Trophoblast cell (in vitro differentiated cells and primary cell): ENCODE measurements around the gene KCNT2.

ENCODE experiments used
- DNase-seq, 2 donors: peaks; one replicate each; pipeline ENCODE4 v3.0.0-alpha.2; 2016
- H2AFZ ChIP-seq: 2 replicates; pipeline ENCODE4 v1.6.1; 2013; ENCODE audit warnings: low read length, moderate library complexity, mild to moderate bottlenecking; ENCODE audit not compliant: insufficient read depth, poor library complexity
- H2AK5ac ChIP-seq: 2 replicates; pipeline ENCODE4 v1.6.1; 2013; ENCODE audit warnings: mild to moderate bottlenecking, low read length
- H2BK120ac ChIP-seq: 2 replicates; pipeline ENCODE4 v1.6.1; 2013; ENCODE audit warnings: low read length, mild to moderate bottlenecking, moderate library complexity; ENCODE audit not compliant: insufficient read depth, poor library complexity
- H2BK12ac ChIP-seq: 2 replicates; pipeline ENCODE4 v1.6.1; 2013; ENCODE audit warnings: mild to moderate bottlenecking, low read length, moderate library complexity
- H2BK5ac ChIP-seq: 2 replicates; pipeline ENCODE4 v1.6.1; 2013; ENCODE audit warnings: low read length, low read depth, moderate library complexity, mild to moderate bottlenecking; ENCODE audit not compliant: poor library complexity
- H3K14ac ChIP-seq: 2 replicates; pipeline ENCODE4 v1.6.1; 2013; ENCODE audit warnings: mild to moderate bottlenecking, low read length
- H3K18ac ChIP-seq: 2 replicates; pipeline ENCODE4 v1.6.1; 2013; ENCODE audit warnings: mild to moderate bottlenecking, low read length
- H3K23ac ChIP-seq: 2 replicates; pipeline ENCODE4 v1.6.1; 2013; ENCODE audit warnings: low read length
- H3K27ac ChIP-seq: 2 replicates; pipeline ENCODE4 v1.5.1; 2013; ENCODE audit warnings: low read depth, mild to moderate bottlenecking, inconsistent platforms, low read length, moderate library complexity
- H3K27me3 ChIP-seq: 2 replicates; pipeline ENCODE4 v1.6.1; 2013; ENCODE audit warnings: inconsistent platforms, mild to moderate bottlenecking, low read length, moderate library complexity; ENCODE audit not compliant: insufficient read depth
- H3K36me3 ChIP-seq, 2 experiments: 1 replicate in 1 of 2; 2 replicates in 1 of 2; pipeline ENCODE4 v1.6.1; 2013; ENCODE audit warnings: low read length in 2 of 2, mild to moderate bottlenecking in 2 of 2, moderate library complexity in 1 of 2; ENCODE audit not compliant: insufficient read depth in 2 of 2, control insufficient read depth in 1 of 2
- H3K4ac ChIP-seq: 2 replicates; pipeline ENCODE4 v1.6.1; 2013; ENCODE audit warnings: low read depth, mild to moderate bottlenecking, low read length, moderate library complexity
- H3K4me1 ChIP-seq, 2 experiments: 1 replicate in 1 of 2; 2 replicates in 1 of 2; pipeline ENCODE4 v1.6.1; 2013; ENCODE audit warnings: low read length in 2 of 2, mild to moderate bottlenecking in 2 of 2, moderate library complexity in 1 of 2; ENCODE audit not compliant: insufficient read depth in 2 of 2, control insufficient read depth in 1 of 2
- H3K4me2 ChIP-seq: 2 replicates; pipeline ENCODE4 v1.6.1; 2013; ENCODE audit warnings: inconsistent platforms, mild to moderate bottlenecking, low read length, moderate library complexity
- H3K4me3 ChIP-seq: 2 replicates; pipeline ENCODE4 v1.5.1; 2013; ENCODE audit warnings: mild to moderate bottlenecking, low read depth, low read length, inconsistent platforms
- H3K79me1 ChIP-seq: one replicate; pipeline ENCODE4 v1.6.1; 2013; ENCODE audit warnings: low read length
- H3K79me2 ChIP-seq: 2 replicates; pipeline ENCODE4 v1.6.1; 2013; ENCODE audit warnings: low read length, mild to moderate bottlenecking; ENCODE audit not compliant: control insufficient read depth, insufficient read depth, poor library complexity
- H3K9ac ChIP-seq: 2 replicates; pipeline ENCODE4 v1.6.1; 2013; ENCODE audit warnings: mild to moderate bottlenecking, low read length
- H3K9me3 ChIP-seq: 2 replicates; pipeline ENCODE4 v1.6.1; 2013; ENCODE audit warnings: low read depth, mild to moderate bottlenecking, control low read depth, inconsistent platforms, low read length; ENCODE audit not compliant: insufficient read depth
- H4K12ac ChIP-seq: 2 replicates; pipeline ENCODE4 v1.6.1; 2013; ENCODE audit warnings: low read depth, mild to moderate bottlenecking, low read length, moderate library complexity
- H4K8ac ChIP-seq: 2 replicates; pipeline ENCODE4 v1.6.1; 2013; ENCODE audit warnings: low read depth, mild to moderate bottlenecking, low read length, moderate library complexity
- H4K91ac ChIP-seq: one replicate; pipeline ENCODE4 v1.6.1; 2013; ENCODE audit warnings: low read depth, mild to moderate bottlenecking, low read length, moderate library complexity
- WGBS: extraction: QIAGEN DNeasy Blood & Tissue Kit; methylation state at CpG from one replicate; pipeline ENCODE4 v1.1.7; 2013; ENCODE audit warnings: missing lambda C conversion rate; ENCODE audit not compliant: insufficient read length, insufficient coverage; ENCODE audit errors: extremely low coverage; 5-methylcytosine and 5-hydroxymethylcytosine counted together

KCNT2 gene

GRCh38 chr1:196393742-196394141 is 214.5 kb downstream of the KCNT2 start:
- H3K9me3 ChIP-seq = no peaks in the 10 kb centered on the region
- H3K4ac ChIP-seq = no peak overlapping the region
- no peak overlapping the region for H3K4me2 ChIP-seq
- no peak overlapping the region for H4K12ac ChIP-seq
- no peaks in the 10 kb centered on the region for H3K36me3 ChIP-seq
- no peak overlapping the region for H4K91ac ChIP-seq
- no peak overlapping the region for H2BK120ac ChIP-seq
- H3K14ac ChIP-seq = no peak overlapping the region
- no peaks in the 10 kb centered on the region for H3K27me3 ChIP-seq
- H3K23ac ChIP-seq = no peak overlapping the region
- H3K79me2 ChIP-seq = no peaks in the 10 kb centered on the region
- no peaks in the 10 kb centered on the region for H3K4me1 ChIP-seq
- no peak overlapping the region for H2AFZ ChIP-seq
- H3K9ac ChIP-seq = no peak overlapping the region
- H4K8ac ChIP-seq = no peak overlapping the region
- H3K18ac ChIP-seq = no peak overlapping the region
- no peaks in the 10 kb centered on the region for H3K79me1 ChIP-seq
- no peak overlapping the region for H3K27ac ChIP-seq
- no peak overlapping the region for H2BK12ac ChIP-seq
- H2BK5ac ChIP-seq = no peak overlapping the region
- peak in 1 of 2 donors; percentile 59 for DNase-seq
- H3K4me3 ChIP-seq = no peak overlapping the region
- no CpG with 5 or more reads among the region's 4 CpGs for WGBS
- no peak overlapping the region for H2AK5ac ChIP-seq

GRCh38 chr1:196393282-196393681 is 215.0 kb downstream of the KCNT2 start:
- no peak overlapping the region for H3K14ac ChIP-seq
- H4K8ac ChIP-seq = no peak overlapping the region
- H3K4me2 ChIP-seq = no peak overlapping the region
- H3K79me1 ChIP-seq = no peaks in the 10 kb centered on the region
- H2AK5ac ChIP-seq = no peak overlapping the region
- H3K27me3 ChIP-seq = no peaks in the 10 kb centered on the region
- H2AFZ ChIP-seq = no peak overlapping the region
- H3K4ac ChIP-seq = no peak overlapping the region
- H3K9ac ChIP-seq = no peak overlapping the region
- no peak overlapping the region for H3K23ac ChIP-seq
- no peaks in the 10 kb centered on the region for H3K36me3 ChIP-seq
- H3K9me3 ChIP-seq = no peaks in the 10 kb centered on the region
- no peak overlapping the region for H3K27ac ChIP-seq
- no peak overlapping the region for H2BK5ac ChIP-seq
- H4K12ac ChIP-seq = no peak overlapping the region
- no peak overlapping the region for H2BK12ac ChIP-seq
- H3K79me2 ChIP-seq = no peaks in the 10 kb centered on the region
- H3K4me1 ChIP-seq = no peaks in the 10 kb centered on the region
- H4K91ac ChIP-seq = no peak overlapping the region
- no peak overlapping the region for H2BK120ac ChIP-seq
- DNase-seq = no peak
- no CpG with 5 or more reads among the region's 2 CpGs for WGBS
- H3K18ac ChIP-seq = no peak overlapping the region
- H3K4me3 ChIP-seq = no peak overlapping the region

GRCh38 chr1:196387766-196388165 is 220.5 kb downstream of the KCNT2 start:
- no peak overlapping the region for H2BK5ac ChIP-seq

GRCh38 chr1:196385109-196385508 is 223.1 kb downstream of the KCNT2 start:
- Histone ChIP-seq H3K27me3 (no peaks in the 10 kb centered on the region), H3K9me3 (no peaks in the 10 kb centered on the region), H3K79me2 (no peaks in the 10 kb centered on the region), H3K18ac (no peak overlapping the region), H3K4me3 (no peak overlapping the region), H3K4me2 (no peak overlapping the region), H3K27ac (no peak overlapping the region), H4K12ac (no peak overlapping the region), H3K23ac (no peak overlapping the region), H3K4me1 (no peaks in the 10 kb centered on the region), H3K9ac (no peak overlapping the region), H3K4ac (no peak overlapping the region), H4K8ac (no peak overlapping the region), H3K79me1 (no peaks in the 10 kb centered on the region), H2BK12ac (no peak overlapping the region), H3K36me3 (no peaks in the 10 kb centered on the region), H2AFZ (no peak overlapping the region), H2BK5ac (no peak overlapping the region), H2BK120ac (no peak overlapping the region), H3K14ac (no peak overlapping the region), H2AK5ac (no peak overlapping the region), H4K91ac (no peak overlapping the region)
- no peak for DNase-seq
- WGBS = no CpG with 5 or more reads among the region's 4 CpGs

More at GRCh38 chr1:196387766-196388165, 220.5 kb downstream of the KCNT2 start:
- Histone ChIP-seq H3K79me2 (no peaks in the 10 kb centered on the region), H3K9me3 (no peaks in the 10 kb centered on the region), H2AK5ac (no peak overlapping the region), H4K91ac (no peak overlapping the region), H3K79me1 (no peaks in the 10 kb centered on the region), H3K36me3 (no peaks in the 10 kb centered on the region), H2BK12ac (no peak overlapping the region), H3K27ac (no peak overlapping the region), H2AFZ (no peak overlapping the region), H2BK120ac (no peak overlapping the region), H3K4me3 (no peak overlapping the region), H3K4ac (no peak overlapping the region), H4K12ac (no peak overlapping the region), H4K8ac (no peak overlapping the region), H3K4me1 (no peaks in the 10 kb centered on the region), H3K27me3 (no peaks in the 10 kb centered on the region), H3K14ac (no peak overlapping the region), H3K18ac (no peak overlapping the region), H3K4me2 (no peak overlapping the region), H3K23ac (no peak overlapping the region), H3K9ac (no peak overlapping the region)
- DNase-seq = no peak
- WGBS = no CpG with 5 or more reads among the region's 3 CpGs
